ENCODE results near the gene EVI5L.

EVI5L gene

GRCh38 chr19:7911508-7912143 lies 81.6 kb downstream of the EVI5L start:
- no peak for DNase-seq (ENCODE audit: low read depth in 2 of 2)

- no peak for DNase-seq (ENCODE audit: low read depth in 2 of 2)
Measured at GRCh38 chr19:7912144-7912696, 82.2 kb downstream of the EVI5L start.

- DNase-seq (ENCODE audit: low read depth in 2 of 2) = no peak
Measured at GRCh38 chr19:7912697-7913564, 82.9 kb downstream of the EVI5L start.

- no peak for DNase-seq (ENCODE audit: low read depth in 2 of 2)
Measured at GRCh38 chr19:7913652-7914051, 83.6 kb downstream of the EVI5L start.

GRCh38 chr19:7914099-7914498 lies 84.1 kb downstream of the EVI5L start:
- DNase-seq (ENCODE audit: low read depth in 2 of 2) = no peak

All from stimulated activated CD4-positive, alpha-beta T cell treated with anti-CD3 and anti-CD28 coated beads, Interleukin-12 subunit alpha, Interleukin-12 subunit beta, amount 100 ng/mL, for 24 hours (primary cell).